AG10803 (cell line): Measurements from ENCODE around the gene PDK4.
A peak's percentile ranks its signal among the peaks of the same experiment; 100 is the strongest.
"Not testable (repeated sequence)": the region's sequence is repeated elsewhere in the genome, so short reads cannot be mapped to it uniquely, and the experiment has no call there.

Experiments used
- DNase-seq: peaks from one replicate; pipeline ENCODE4 v3.0.0; 2010; ENCODE audit warnings: low read depth
- H3K4me3 ChIP-seq: 2 replicates; pipeline ENCODE4 v1.5.1; 2011; ENCODE audit warnings: mild to moderate bottlenecking, low read length, control low read depth
- TF ChIP-seq, protein P1 (sequence below): conservative IDR thresholded peaks from 2 replicates; pipeline ENCODE4 v1.5.1; 2011; ENCODE audit warnings: mild to moderate bottlenecking, low read length, control low read depth, inconsistent platforms

PDK4 gene

DNA sequence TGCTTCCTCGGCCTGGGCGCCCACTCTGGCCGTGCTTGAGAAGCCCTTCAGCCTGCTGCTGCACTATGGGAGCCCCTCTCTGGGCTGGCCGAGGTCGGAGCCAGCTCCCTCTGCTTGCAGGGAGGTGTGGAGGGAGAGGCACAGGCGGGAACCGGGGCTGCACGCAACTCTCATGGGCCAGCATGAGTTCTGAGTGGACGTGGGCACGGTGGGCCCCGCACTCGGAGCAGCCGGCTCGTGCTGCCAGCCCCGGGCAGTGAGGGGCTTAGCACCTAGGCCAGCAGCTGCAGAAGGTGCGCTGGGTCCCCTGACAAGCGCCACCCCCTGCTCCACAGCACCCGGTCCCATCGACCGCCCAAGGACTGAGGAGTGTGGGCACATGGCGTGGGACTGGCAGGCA lies 9.0 kb upstream of the PDK4 start:
- no peak for DNase-seq
- TF ChIP-seq, protein P1, sequence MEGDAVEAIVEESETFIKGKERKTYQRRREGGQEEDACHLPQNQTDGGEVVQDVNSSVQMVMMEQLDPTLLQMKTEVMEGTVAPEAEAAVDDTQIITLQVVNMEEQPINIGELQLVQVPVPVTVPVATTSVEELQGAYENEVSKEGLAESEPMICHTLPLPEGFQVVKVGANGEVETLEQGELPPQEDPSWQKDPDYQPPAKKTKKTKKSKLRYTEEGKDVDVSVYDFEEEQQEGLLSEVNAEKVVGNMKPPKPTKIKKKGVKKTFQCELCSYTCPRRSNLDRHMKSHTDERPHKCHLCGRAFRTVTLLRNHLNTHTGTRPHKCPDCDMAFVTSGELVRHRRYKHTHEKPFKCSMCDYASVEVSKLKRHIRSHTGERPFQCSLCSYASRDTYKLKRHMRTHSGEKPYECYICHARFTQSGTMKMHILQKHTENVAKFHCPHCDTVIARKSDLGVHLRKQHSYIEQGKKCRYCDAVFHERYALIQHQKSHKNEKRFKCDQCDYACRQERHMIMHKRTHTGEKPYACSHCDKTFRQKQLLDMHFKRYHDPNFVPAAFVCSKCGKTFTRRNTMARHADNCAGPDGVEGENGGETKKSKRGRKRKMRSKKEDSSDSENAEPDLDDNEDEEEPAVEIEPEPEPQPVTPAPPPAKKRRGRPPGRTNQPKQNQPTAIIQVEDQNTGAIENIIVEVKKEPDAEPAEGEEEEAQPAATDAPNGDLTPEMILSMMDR: no peak
- H3K4me3 ChIP-seq: no peak overlapping the region

DNA sequence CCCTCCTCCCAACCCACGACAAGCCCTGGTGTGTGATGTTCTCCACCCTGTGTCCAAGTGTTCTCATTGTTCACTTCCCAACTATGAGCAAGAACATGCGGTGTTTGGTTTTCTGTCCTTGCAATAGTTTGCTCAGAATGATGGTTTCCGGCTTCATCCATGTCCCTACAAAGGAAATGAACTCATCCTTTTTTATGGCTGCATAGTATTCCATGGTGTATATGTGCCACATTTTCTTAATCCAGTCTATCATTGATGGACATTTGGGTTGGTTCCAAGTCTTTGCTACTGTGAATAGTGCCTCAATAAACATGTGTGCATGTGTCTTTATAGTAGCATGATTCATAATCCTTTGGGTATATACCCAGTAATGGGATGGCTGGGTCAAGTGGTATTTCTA lies 8.5 kb upstream of the PDK4 start:
- not testable (repeated sequence) for H3K4me3 ChIP-seq, DNase-seq

DNA sequence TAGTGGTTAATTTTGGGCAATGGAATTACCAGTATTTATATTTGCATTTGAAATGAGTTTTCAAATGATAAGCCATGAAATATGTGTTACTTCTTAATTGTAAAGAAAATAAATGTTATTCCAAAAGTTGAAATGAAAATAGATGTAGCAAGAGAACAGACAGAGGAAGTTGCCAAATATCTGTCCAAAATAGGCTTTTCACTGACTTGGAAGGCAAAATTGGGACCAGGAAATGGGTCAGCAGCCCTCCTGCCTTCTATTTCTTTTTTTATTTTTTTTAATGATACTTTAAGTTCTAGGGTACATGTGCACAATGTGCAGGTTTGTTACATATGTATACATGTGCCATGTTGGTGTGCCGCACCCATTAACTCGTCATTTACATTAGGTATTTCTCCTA lies 8.1 kb upstream of the PDK4 start:
- not testable (repeated sequence) for H3K4me3 ChIP-seq, DNase-seq

DNA sequence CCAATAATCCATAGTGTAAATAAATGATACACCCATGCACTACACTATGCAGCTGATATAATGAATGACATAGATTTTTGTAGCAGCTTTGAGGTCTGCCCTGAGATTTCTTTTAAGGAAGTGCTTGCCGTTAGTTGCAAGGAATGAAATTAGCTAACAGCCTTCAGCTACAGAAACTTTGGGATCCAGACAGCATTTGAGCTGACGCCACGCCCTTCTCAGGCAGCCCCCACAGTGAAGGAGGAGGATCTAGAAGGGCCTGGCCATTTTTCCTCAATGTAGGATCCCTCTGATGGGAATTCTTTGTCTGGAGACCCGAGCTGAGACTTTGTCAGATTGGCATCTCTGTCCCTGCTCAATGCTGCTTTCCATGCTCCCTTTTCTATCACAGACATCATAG lies 6.1 kb upstream of the PDK4 start:
- DNase-seq: no peak
- H3K4me3 ChIP-seq: no peak overlapping the region
- TF ChIP-seq, protein P1: no peak

DNA sequence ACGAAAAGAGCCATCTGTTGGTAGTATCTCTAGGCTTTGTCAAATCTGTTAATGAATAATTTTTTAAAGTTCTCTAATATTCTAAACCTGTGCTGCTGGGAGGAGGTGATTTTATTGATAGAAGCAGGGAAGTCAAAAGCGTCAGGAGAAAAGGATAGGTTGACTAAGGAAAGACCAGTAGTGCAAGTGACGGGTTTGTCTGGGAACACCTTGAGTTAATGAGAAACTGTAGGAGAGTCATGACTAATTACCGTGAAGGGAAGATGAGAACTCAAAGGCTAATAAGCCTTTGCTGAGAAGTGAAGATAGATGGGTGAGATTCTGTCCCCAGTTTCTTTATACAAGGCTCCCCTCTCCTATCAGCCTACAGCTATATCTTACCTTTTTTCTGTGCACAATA lies 5.0 kb upstream of the PDK4 start:
- TF ChIP-seq, protein P1: no peak
- DNase-seq: no peak
- no peak overlapping the region for H3K4me3 ChIP-seq

DNA sequence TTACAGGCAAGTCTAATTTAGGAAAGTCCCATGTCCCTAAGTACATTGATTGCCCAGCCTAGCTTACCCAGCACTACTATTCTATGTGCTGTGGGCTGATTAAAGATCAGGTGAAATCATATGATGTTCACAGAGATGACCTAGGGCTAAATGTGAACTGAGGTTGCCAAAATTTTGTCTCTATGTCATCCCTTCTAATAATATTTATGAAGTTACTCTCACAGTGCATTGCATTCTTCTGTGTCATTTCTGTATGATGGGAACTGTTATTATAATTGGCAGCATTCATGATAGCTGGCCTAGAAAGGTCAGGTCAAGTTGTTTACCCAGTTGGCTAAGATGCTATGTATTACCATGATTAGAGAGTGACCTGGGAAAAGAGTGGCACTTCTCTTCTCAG lies 2.8 kb upstream of the PDK4 start:
- H3K4me3 ChIP-seq: no peak overlapping the region
- TF ChIP-seq, protein P1: no peak
- no peak for DNase-seq

DNA sequence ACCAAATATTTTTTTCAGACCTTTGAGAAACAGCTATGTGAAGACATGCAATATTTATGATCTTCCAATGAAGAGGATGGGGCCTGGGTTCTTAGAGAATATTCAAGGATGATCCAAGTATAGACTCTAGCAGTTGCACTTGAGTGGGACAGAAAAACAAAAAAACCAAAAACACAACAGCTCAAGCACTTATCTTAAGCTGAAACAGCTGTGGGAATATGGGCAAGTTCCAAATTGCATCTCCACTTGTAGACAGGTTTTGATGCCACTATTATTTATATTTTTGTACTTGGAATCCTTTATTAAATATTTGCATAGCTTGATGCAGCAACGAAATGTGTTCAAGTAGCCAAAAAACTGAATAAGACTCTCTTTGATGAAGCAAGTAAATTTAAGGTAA lies 2.2 kb upstream of the PDK4 start:
- TF ChIP-seq, protein P1: no peak
- H3K4me3 ChIP-seq: no peak overlapping the region
- peak; percentile 8 for DNase-seq

DNA sequence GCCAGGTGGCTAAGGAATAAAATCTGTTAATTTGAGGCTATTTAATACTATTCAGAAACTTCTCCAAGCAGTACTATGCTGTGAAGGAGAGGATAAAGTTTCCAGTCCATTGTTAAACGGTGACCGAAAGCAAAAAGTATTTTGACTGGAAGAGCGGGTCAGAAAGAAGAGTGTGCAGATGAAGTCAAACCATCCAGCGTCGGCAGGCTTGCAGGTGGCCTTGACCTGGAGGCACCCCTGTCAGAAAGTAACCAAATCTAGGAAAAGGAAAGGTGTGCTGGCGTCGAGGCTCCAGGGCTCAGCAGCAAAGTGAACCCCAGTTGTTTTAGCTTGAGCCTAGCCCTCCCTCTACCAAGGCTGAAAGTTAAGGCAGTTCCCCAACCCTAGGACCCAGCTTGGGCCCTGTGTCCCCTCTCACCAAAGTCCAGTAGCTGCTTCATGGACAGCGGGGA lies 544 bp downstream of the PDK4 start:
- TF ChIP-seq, protein P1: no peak
- H3K4me3 ChIP-seq: peak overlapping the region; percentile 75

More for the DNA sequence above, 544 bp downstream of the PDK4 start:
- DNase-seq: no peak
